Smooth muscle cell of the brain vasculature (primary cell): ENCODE results near the gene CHTOP.

Experiments
- DNase-seq: peaks from one replicate; pipeline ENCODE4 v3.0.0-alpha.2; 2012; ENCODE audit warnings: low read depth, low spot score

CHTOP gene

GRCh38 chr1:153612755-153613331, 21.0 kb upstream of the CHTOP start, which contains the start of gene S100A16:
TSS of gene S100A16 (minus strand) at chr1:153613137. CDS start at chr1:153608151, 4,986 bp downstream.
- DNase-seq, result no peak

GRCh38 chr1:153613406-153613805, 20.5 kb upstream of the CHTOP start:
- no peak for DNase-seq

GRCh38 chr1:153614189-153614900, 19.5 kb upstream of the CHTOP start:
- no peak for DNase-seq

DNA sequence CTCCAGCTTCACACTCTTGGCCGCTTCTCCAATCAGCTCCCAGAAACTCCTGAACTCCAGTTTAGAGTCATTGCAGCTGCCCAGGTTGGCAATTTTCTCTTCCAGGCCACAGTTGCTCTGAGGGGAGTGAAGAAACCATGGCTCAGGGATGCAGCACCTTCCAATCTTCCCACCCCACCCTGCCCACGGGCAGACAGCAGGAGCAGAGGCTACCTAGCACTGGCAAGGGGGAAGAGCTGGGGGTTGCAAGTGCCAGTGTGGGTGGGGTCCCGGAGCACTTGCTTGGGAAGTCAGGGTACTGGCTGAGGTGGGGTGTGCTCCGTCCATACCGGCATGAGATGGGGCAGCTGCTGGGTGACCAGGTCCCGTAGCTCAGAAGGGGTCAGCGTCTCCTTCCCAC, 19.0 kb upstream of the CHTOP start:
- DNase-seq, result no peak

GRCh38 chr1:153615406-153615805, 18.5 kb upstream of the CHTOP start:
- DNase-seq, result no peak

GRCh38 chr1:153616144-153616916, 17.5 kb upstream of the CHTOP start, which contains the start of gene S100A14:
TSS of gene S100A14 (minus strand) at chr1:153616325. CDS start at chr1:153615858, 467 bp downstream.
- DNase-seq, result no peak

- DNase-seq, result no peak
These were observed 17.0 kb upstream of the CHTOP start for GRCh38 chr1:153616917-153617311.

GRCh38 chr1:153617663-153618062, 16.2 kb upstream of the CHTOP start:
- DNase-seq, result no peak

- DNase-seq, result no peak
These were observed 14.7 kb upstream of the CHTOP start for GRCh38 chr1:153619171-153619570.

GRCh38 chr1:153623101-153623500, 10.8 kb upstream of the CHTOP start:
- no peak for DNase-seq

- DNase-seq, result no peak
These were observed 8.8 kb upstream of the CHTOP start for GRCh38 chr1:153624965-153625611.

DNA sequence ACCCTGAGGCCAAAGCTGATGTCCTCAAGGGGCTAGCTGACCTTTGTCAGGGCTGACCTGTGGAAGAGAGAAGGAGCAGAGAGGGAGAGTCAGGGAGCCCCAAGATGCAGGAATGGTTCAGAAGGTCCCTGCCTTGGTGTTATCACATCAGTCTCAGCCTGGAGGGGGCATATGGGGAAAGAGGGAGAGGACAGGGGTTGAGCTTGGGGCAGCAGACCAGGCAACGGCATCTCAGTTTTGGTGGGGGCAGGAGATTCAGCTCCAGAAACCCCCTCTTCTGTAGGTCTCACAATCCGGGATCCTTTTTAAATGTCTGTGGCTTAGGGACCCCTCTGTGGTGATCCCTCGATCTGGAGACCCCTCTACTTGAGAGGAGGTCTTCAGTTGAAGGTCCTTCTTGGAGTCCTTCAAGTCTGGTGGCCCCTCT, 7.4 kb upstream of the CHTOP start:
- no peak for DNase-seq

DNA sequence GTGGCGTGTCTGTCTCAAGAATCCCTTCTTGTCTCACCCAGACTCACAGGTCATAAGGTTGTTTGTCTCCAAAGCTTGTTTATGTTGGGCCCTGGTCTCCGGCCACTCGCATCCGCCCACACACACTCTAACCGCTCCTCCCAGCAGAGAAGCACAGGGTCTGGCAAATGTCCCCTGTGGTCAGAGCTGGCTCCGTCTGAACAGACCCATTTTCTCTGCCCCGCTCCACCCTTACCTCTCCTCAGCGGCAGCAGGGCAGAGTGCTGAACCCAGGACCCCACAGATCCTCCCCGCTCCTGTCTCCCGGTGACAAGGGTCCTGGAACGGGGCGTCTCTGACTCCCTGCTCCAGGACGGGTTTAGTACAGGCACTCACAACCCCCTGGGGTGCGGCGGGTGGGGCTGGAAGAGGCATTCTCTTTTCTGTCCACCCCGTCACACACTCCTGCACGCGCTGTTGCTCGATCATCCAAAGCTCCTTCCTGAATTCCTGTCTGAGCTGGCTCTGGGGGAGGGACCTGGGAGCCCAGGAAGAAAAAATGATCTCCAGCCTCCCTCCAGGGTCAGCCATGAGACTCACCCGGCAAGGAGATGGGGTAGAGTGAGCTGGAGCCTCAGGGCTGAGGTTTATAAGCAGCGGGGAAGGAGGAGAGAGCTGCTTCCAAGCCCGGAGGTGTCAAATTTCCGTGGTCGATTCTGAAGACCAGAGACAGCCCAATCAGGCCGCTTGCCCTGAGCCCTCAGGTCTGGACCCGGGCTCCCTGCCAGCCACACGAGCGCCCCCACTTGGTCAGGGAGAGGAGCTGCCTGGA, 6.8 kb upstream of the CHTOP start, which contains the start of gene S100A13:
Gene S100A13 (minus strand): TSS at position 602 of the 811 bp plus-strand sequence. CDS start 1,033 bp downstream, outside the sequence.
- DNase-seq, result peak; percentile 86

- DNase-seq, result no peak
These were observed 5.9 kb upstream of the CHTOP start, which contains the start of gene S100A1 for GRCh38 chr1:153627715-153628626. TSS of gene S100A1 (plus strand) at chr1:153628434. CDS start at chr1:153630522, 2,088 bp downstream.

- DNase-seq, result no peak
These were observed 5.1 kb upstream of the CHTOP start for GRCh38 chr1:153628638-153629342.

DNA sequence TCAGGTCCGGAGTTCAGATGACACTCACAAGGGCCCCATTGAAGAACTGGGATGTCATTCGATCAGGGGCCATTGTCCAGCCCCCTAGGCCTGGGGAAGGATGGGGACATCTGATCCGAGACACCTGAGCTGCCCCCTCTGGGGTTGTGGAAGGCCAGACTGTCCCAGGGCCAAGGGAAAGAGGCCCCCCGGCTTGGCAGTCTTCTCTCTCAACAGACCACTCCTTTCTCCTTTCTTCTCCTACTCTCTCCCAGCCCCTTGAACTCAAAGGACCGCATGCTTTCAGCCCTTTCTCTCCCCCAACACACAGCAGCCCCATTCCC, 4.6 kb upstream of the CHTOP start:
- no peak for DNase-seq

- DNase-seq, result no peak
These were observed 3.9 kb upstream of the CHTOP start for GRCh38 chr1:153629971-153630370.

- no peak for DNase-seq
These were observed 3.5 kb upstream of the CHTOP start for GRCh38 chr1:153630384-153630783.
